Measurements from ENCODE around the gene MVB12B. TPM values are rescaled to one million over a fixed set of nuclear protein-coding genes. Genes with fewer than 3 reads are reported as not detected.

The MVB12B gene
- total RNA-seq, 1 donor from 2014 or later: 0.26 TPM

DNA sequence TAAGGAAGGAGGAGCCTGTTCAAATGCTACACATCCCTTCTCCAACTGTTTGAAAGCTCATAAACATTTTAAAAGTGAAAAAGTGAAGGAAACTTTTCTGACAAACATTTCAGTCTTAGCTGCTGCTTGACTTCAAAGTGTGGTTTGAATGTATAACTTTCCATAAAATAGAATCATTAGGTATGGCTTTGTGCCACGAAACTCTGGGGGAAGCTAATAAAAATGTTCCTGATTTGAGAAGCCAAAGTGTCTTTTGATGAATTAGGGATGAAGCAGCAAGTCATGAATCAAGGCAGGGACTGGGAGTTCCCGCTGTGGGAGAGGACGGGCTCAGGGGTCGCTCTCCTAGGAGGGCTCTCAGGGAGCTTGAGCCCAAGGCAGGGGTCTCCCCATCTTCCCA is 15.3 kb downstream of the MVB12B start:
- no peak overlapping the region for H3K4me3 ChIP-seq (ENCODE audit: low read depth, low read length)
- no peak for DNase-seq (ENCODE audit: low read depth)
- TF ChIP-seq, protein P1, sequence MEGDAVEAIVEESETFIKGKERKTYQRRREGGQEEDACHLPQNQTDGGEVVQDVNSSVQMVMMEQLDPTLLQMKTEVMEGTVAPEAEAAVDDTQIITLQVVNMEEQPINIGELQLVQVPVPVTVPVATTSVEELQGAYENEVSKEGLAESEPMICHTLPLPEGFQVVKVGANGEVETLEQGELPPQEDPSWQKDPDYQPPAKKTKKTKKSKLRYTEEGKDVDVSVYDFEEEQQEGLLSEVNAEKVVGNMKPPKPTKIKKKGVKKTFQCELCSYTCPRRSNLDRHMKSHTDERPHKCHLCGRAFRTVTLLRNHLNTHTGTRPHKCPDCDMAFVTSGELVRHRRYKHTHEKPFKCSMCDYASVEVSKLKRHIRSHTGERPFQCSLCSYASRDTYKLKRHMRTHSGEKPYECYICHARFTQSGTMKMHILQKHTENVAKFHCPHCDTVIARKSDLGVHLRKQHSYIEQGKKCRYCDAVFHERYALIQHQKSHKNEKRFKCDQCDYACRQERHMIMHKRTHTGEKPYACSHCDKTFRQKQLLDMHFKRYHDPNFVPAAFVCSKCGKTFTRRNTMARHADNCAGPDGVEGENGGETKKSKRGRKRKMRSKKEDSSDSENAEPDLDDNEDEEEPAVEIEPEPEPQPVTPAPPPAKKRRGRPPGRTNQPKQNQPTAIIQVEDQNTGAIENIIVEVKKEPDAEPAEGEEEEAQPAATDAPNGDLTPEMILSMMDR (IDR thresholded peaks at IDR 0.05; ENCODE audit: insufficient read depth, low read length, severe bottlenecking): no peak
- no peak for FAIRE-seq
- H3K27me3 ChIP-seq (ENCODE audit: control insufficient read depth, insufficient read depth, low read length): no peaks in the 10 kb centered on the region
- H3K36me3 ChIP-seq (ENCODE audit: control insufficient read depth, insufficient read depth, low read length): no peaks in the 10 kb centered on the region

DNA sequence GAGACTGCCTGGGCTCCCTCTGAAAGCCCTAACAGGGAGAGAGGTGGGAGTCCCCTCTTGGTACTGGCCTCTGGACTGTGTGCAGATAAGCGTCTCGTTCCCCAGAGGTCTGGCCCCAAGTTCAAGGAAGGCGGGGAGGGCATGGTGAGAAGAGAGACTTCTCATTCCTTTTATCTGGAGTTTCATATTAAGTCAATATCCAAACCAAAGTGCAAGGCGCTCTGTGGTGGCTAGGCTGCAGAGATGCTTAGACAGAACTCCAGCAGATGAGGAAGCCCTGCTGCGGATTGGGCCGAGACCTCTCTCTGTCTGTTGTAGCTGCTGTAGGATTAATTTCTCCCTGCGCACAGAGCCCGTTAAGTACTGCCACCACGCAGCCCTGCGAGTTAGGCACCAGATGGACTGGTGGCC is 16.0 kb downstream of the MVB12B start:
- TF ChIP-seq, protein P1 (IDR thresholded peaks at IDR 0.05; ENCODE audit: insufficient read depth, low read length, severe bottlenecking): no peak
- Histone ChIP-seq H3K27me3 (ENCODE audit: control insufficient read depth, insufficient read depth, low read length) (no peaks in the 10 kb centered on the region), H3K4me3 (ENCODE audit: low read depth, low read length) (no peak overlapping the region), H3K36me3 (ENCODE audit: control insufficient read depth, insufficient read depth, low read length) (no peaks in the 10 kb centered on the region)
- no peak for FAIRE-seq
- no peak for DNase-seq (ENCODE audit: low read depth)

DNA sequence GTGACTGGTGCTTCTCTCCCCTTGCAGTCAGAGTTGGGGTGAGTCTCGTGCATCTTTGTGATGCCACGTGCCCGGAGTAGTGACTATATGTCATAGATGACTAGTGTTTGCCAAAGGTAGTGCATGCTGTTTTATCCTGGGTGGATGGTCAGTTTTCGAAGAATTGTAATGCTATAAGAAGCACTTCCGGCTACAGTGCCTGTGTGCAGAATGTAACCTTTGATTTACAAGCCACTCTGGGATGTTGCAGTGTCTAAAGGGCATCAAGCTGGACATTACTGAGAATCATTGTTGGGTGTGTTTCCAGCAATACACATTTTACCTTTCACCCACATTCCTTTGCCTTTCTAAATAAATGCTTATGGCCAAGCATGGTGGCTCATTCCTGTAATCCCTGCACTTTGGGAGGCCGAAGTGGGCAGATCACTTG is 16.7 kb downstream of the MVB12B start:
- Histone ChIP-seq H3K27me3 (ENCODE audit: control insufficient read depth, insufficient read depth, low read length) (no peaks in the 10 kb centered on the region), H3K4me3 (ENCODE audit: low read depth, low read length) (no peak overlapping the region), H3K36me3 (ENCODE audit: control insufficient read depth, insufficient read depth, low read length) (no peaks in the 10 kb centered on the region)
- DNase-seq (ENCODE audit: low read depth): no peak
- no peak for FAIRE-seq
- TF ChIP-seq, protein P1 (IDR thresholded peaks at IDR 0.05; ENCODE audit: insufficient read depth, low read length, severe bottlenecking): no peak

DNA sequence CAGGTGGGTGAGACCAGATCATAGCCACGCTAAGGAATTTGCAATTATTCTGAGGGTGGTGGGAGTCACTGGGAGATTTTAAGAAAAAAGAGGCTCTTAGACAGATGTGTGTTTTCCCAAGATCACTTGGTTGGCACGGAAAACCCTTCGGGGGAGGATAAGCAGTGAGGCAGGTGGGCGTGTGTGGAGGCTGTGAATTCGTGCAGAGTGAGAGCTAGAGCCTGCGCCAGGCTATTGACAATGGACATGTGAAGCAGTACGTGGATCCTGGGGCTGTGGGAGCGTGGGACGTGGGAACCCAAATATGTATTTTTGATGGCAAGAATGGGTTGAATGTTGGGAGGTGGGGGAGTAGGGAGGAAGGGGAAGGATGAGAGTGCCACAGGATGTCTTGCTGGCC is 19.4 kb downstream of the MVB12B start:
- Histone ChIP-seq H3K4me3 (ENCODE audit: low read depth, low read length) (no peak overlapping the region), H3K36me3 (ENCODE audit: control insufficient read depth, insufficient read depth, low read length) (no peaks in the 10 kb centered on the region), H3K27me3 (ENCODE audit: control insufficient read depth, insufficient read depth, low read length) (no peaks in the 10 kb centered on the region)
- no peak for FAIRE-seq
- TF ChIP-seq, protein P1 (IDR thresholded peaks at IDR 0.05; ENCODE audit: insufficient read depth, low read length, severe bottlenecking): no peak
- DNase-seq (ENCODE audit: low read depth): no peak

DNA sequence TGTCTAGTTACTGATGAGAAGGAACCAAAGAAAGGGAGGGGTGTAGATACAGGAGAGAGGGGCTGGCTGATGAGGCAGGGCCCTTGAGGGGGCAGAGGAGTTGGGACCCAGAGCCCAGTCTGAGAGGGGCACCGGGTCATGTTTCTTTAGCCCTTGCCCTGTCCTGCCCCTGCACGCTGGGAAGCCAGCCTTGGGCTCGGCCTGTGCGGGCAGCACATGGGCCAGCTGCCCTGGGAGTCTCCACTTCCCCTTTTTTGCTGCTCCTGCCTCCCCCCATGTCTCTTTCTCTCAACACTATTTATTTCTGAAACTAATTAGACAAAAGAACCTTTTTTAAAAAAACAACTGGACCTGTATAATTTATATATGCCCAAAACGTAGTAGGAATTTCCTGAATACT is 20.5 kb downstream of the MVB12B start:
- no peak overlapping the region for H3K4me3 ChIP-seq (ENCODE audit: low read depth, low read length)
- DNase-seq (ENCODE audit: low read depth) (no peak), FAIRE-seq (no peak)
- H3K36me3 ChIP-seq (ENCODE audit: control insufficient read depth, insufficient read depth, low read length): no peaks in the 10 kb centered on the region
- TF ChIP-seq, protein P1 (IDR thresholded peaks at IDR 0.05; ENCODE audit: insufficient read depth, low read length, severe bottlenecking): no peak
- H3K27me3 ChIP-seq (ENCODE audit: control insufficient read depth, insufficient read depth, low read length): no peaks in the 10 kb centered on the region

Measured in bronchial epithelial cell (primary cell).